Effector memory CD8-positive, alpha-beta T cell (primary cell): ENCODE measurements around the gene KIF24.
"Not testable (repeated sequence)": the region's sequence is repeated elsewhere in the genome, so short reads cannot be mapped to it uniquely, and the experiment has no call there.

Source experiments
- ATAC-seq: fragments of 150-1000 bp; cut with Tn5 transposase; replicated peaks from 2 replicates; pipeline ENCODE4 v1.10.0; 2021; ENCODE audit warnings: mild to moderate bottlenecking, moderate library complexity
- DNase-seq, 3 experiments: peaks; one replicate each; pipeline ENCODE4 v3.0.0; 2021
- H3K27ac Mint-ChIP-seq, 2 donors: one replicate each; pipeline ENCODE4 v1.8.0; 2022; ENCODE audit warnings: mild to moderate bottlenecking in 2 of 2, mixed read lengths in 2 of 2, moderate library complexity in 2 of 2
- H3K27me3 Mint-ChIP-seq, 2 donors: one replicate each; pipeline ENCODE4 v1.8.0; 2022; ENCODE audit warnings: mixed read lengths in 2 of 2
- H3K36me3 Mint-ChIP-seq: one replicate; pipeline ENCODE4 v1.8.0; 2022; ENCODE audit warnings: mild to moderate bottlenecking, moderate library complexity, mixed read lengths; ENCODE audit not compliant: insufficient read depth
- H3K4me1 Mint-ChIP-seq, 2 donors: one replicate each; pipeline ENCODE4 v1.8.0; 2022; ENCODE audit warnings: low read depth in 2 of 2, mixed read lengths in 2 of 2
- H3K4me3 Mint-ChIP-seq, 2 donors: one replicate each; pipeline ENCODE4 v1.8.0; 2022; ENCODE audit warnings: mild to moderate bottlenecking in 2 of 2, mixed read lengths in 2 of 2, moderate library complexity in 2 of 2
- H3K9me3 Mint-ChIP-seq, 2 donors: one replicate each; pipeline ENCODE4 v1.8.0; 2022; ENCODE audit warnings: mixed read lengths in 2 of 2

Gene KIF24

GRCh38 chr9:34326690-34327089 is 2.4 kb downstream of the KIF24 start:
- DNase-seq, result no peak
- no peaks in the 10 kb centered on the region for H3K27me3 Mint-ChIP-seq
- peaks cover 17% of the 10 kb centered on the region for H3K36me3 Mint-ChIP-seq
- H3K4me1 Mint-ChIP-seq, result peaks cover 11 to 16% of the 10 kb centered on the region in 2 donors
- H3K27ac Mint-ChIP-seq, result no peak overlapping the region
- no peaks in the 10 kb centered on the region for H3K9me3 Mint-ChIP-seq
- H3K4me3 Mint-ChIP-seq, result no peak overlapping the region
- no peak for ATAC-seq

- no peak overlapping the region for H3K4me3 Mint-ChIP-seq
Observed at GRCh38 chr9:34322899-34323591, 6.0 kb downstream of the KIF24 start.

GRCh38 chr9:34321451-34321850 is 7.6 kb downstream of the KIF24 start:
- no peaks in the 10 kb centered on the region for H3K27me3 Mint-ChIP-seq
- no peaks in the 10 kb centered on the region for H3K36me3 Mint-ChIP-seq
- DNase-seq, result no peak
- H3K27ac Mint-ChIP-seq, result no peak overlapping the region
- no peak overlapping the region for H3K4me3 Mint-ChIP-seq
- no peaks in the 10 kb centered on the region for H3K4me1 Mint-ChIP-seq
- H3K9me3 Mint-ChIP-seq, result no peaks in the 10 kb centered on the region
- no peak for ATAC-seq

More at GRCh38 chr9:34322899-34323591, 6.0 kb downstream of the KIF24 start:
- Mint-ChIP-seq H3K9me3 (no peaks in the 10 kb centered on the region), H3K4me1 (no peaks in the 10 kb centered on the region), H3K27me3 (no peaks in the 10 kb centered on the region), H3K36me3 (no peaks in the 10 kb centered on the region), H3K27ac (no peak overlapping the region)
- DNase-seq, result no peak
- ATAC-seq, result no peak

GRCh38 chr9:34318163-34318790 is 10.8 kb downstream of the KIF24 start:
- no peak for ATAC-seq
- H3K9me3 Mint-ChIP-seq, result no peaks in the 10 kb centered on the region
- DNase-seq, result no peak
- no peaks in the 10 kb centered on the region for H3K27me3 Mint-ChIP-seq
- H3K4me1 Mint-ChIP-seq, result no peaks in the 10 kb centered on the region
- H3K36me3 Mint-ChIP-seq, result no peaks in the 10 kb centered on the region
- no peak overlapping the region for H3K27ac Mint-ChIP-seq
- H3K4me3 Mint-ChIP-seq, result no peak overlapping the region

GRCh38 chr9:34317436-34317835 is 11.6 kb downstream of the KIF24 start:
- Mint-ChIP-seq H3K27ac (no peak overlapping the region), H3K27me3 (no peaks in the 10 kb centered on the region), H3K4me1 (no peaks in the 10 kb centered on the region), H3K9me3 (no peaks in the 10 kb centered on the region), H3K36me3 (no peaks in the 10 kb centered on the region), H3K4me3 (no peak overlapping the region)
- no peak for DNase-seq
- no peak for ATAC-seq

GRCh38 chr9:34311499-34312185 is 17.4 kb downstream of the KIF24 start:
- H3K27me3 Mint-ChIP-seq, result no peaks in the 10 kb centered on the region
- ATAC-seq, result no peak
- no peaks in the 10 kb centered on the region for H3K9me3 Mint-ChIP-seq
- DNase-seq, result no peak
- H3K4me3 Mint-ChIP-seq, result no peak overlapping the region
- no peaks in the 10 kb centered on the region for H3K36me3 Mint-ChIP-seq
- H3K27ac Mint-ChIP-seq, result no peak overlapping the region
- H3K4me1 Mint-ChIP-seq, result no peaks in the 10 kb centered on the region

- Mint-ChIP-seq H3K9me3 (no peaks in the 10 kb centered on the region), H3K27me3 (no peaks in the 10 kb centered on the region), H3K4me3 (no peak overlapping the region), H3K36me3 (no peaks in the 10 kb centered on the region), H3K27ac (no peak overlapping the region), H3K4me1 (no peaks in the 10 kb centered on the region)
- DNase-seq, result no peak
- no peak for ATAC-seq
Observed at GRCh38 chr9:34310215-34310614, 18.9 kb downstream of the KIF24 start.

- not testable (repeated sequence) for H3K36me3 Mint-ChIP-seq, ATAC-seq, H3K27me3 Mint-ChIP-seq, H3K4me3 Mint-ChIP-seq, H3K9me3 Mint-ChIP-seq, H3K27ac Mint-ChIP-seq, DNase-seq, H3K4me1 Mint-ChIP-seq
Observed at GRCh38 chr9:34308316-34308715, 20.8 kb downstream of the KIF24 start.

- H3K36me3 Mint-ChIP-seq, DNase-seq, H3K27ac Mint-ChIP-seq, H3K4me1 Mint-ChIP-seq, H3K9me3 Mint-ChIP-seq, H3K4me3 Mint-ChIP-seq, H3K27me3 Mint-ChIP-seq, ATAC-seq: not testable (repeated sequence)
Observed at GRCh38 chr9:34301064-34301463, 28.0 kb downstream of the KIF24 start.

- DNase-seq (no peak), ATAC-seq (no peak)
- Mint-ChIP-seq H3K9me3 (no peaks in the 10 kb centered on the region), H3K27me3 (no peaks in the 10 kb centered on the region), H3K4me1 (no peaks in the 10 kb centered on the region), H3K4me3 (no peak overlapping the region), H3K27ac (no peak overlapping the region), H3K36me3 (no peaks in the 10 kb centered on the region)
Observed at GRCh38 chr9:34292552-34292951, 36.5 kb downstream of the KIF24 start.

GRCh38 chr9:34291423-34291822 is 37.6 kb downstream of the KIF24 start:
- Mint-ChIP-seq H3K9me3 (no peaks in the 10 kb centered on the region), H3K36me3 (no peaks in the 10 kb centered on the region), H3K27me3 (no peaks in the 10 kb centered on the region), H3K27ac (no peak overlapping the region), H3K4me1 (no peaks in the 10 kb centered on the region), H3K4me3 (no peak overlapping the region)
- ATAC-seq, result no peak
- DNase-seq, result no peak

GRCh38 chr9:34291023-34291422 is 38.0 kb downstream of the KIF24 start:
- Mint-ChIP-seq H3K27ac (no peak overlapping the region), H3K27me3 (no peaks in the 10 kb centered on the region), H3K4me3 (no peak overlapping the region), H3K36me3 (no peaks in the 10 kb centered on the region), H3K9me3 (no peaks in the 10 kb centered on the region), H3K4me1 (no peaks in the 10 kb centered on the region)
- no peak for ATAC-seq
- DNase-seq, result no peak

GRCh38 chr9:34289159-34289558 is 39.9 kb downstream of the KIF24 start:
- no peak overlapping the region for H3K4me3 Mint-ChIP-seq
- no peak for DNase-seq
- no peaks in the 10 kb centered on the region for H3K9me3 Mint-ChIP-seq
- no peaks in the 10 kb centered on the region for H3K4me1 Mint-ChIP-seq
- H3K36me3 Mint-ChIP-seq, result no peaks in the 10 kb centered on the region
- H3K27me3 Mint-ChIP-seq, result no peaks in the 10 kb centered on the region
- ATAC-seq, result no peak
- H3K27ac Mint-ChIP-seq, result no peak overlapping the region

GRCh38 chr9:34282096-34282495 is 47.0 kb downstream of the KIF24 start:
- H3K4me1 Mint-ChIP-seq, result peaks cover 0 to 3% of the 10 kb centered on the region in 2 donors
- no peak for ATAC-seq
- H3K27ac Mint-ChIP-seq, result no peak overlapping the region
- no peak overlapping the region for H3K4me3 Mint-ChIP-seq
- H3K27me3 Mint-ChIP-seq, result no peaks in the 10 kb centered on the region
- peaks cover 3% of the 10 kb centered on the region for H3K36me3 Mint-ChIP-seq
- H3K9me3 Mint-ChIP-seq, result no peaks in the 10 kb centered on the region
- no peak for DNase-seq
